Gastroesophageal sphincter (tissue), 3 donors: ENCODE results near the gene GIMAP8.

Source experiments
- EP300 ChIP-seq: sonication (generic); formaldehyde crosslinking; IDR thresholded peaks from one replicate; pipeline ENCODE4 v1.6.1; 2017; ENCODE audit warnings: antibody characterized with exemption, mild to moderate bottlenecking
- POLR2A ChIP-seq, 2 donors: fragments of 450-650 bp; IDR thresholded peaks; one replicate each; pipeline ENCODE4 v1.6.1; 2017; ENCODE audit warnings: antibody characterized with exemption in 2 of 2, mild to moderate bottlenecking in 2 of 2, moderate library complexity in 1 of 2
- POLR2AphosphoS5 ChIP-seq: sonication (generic); formaldehyde crosslinking; IDR thresholded peaks from one replicate; pipeline ENCODE4 v1.6.1; 2017; ENCODE audit warnings: antibody characterized with exemption
- TF ChIP-seq, protein P1 (sequence below), 4 experiments: fragments of 200-600 bp in 2 of 4; fragments of 450-650 bp in 2 of 4; sonication (generic) in 1 of 4; IDR thresholded peaks; one replicate each; pipeline ENCODE4 v1.5.1; 2017 to 2019; ENCODE audit warnings: antibody characterized with exemption in 4 of 4, mild to moderate bottlenecking in 2 of 4, moderate library complexity in 2 of 4

DNA sequence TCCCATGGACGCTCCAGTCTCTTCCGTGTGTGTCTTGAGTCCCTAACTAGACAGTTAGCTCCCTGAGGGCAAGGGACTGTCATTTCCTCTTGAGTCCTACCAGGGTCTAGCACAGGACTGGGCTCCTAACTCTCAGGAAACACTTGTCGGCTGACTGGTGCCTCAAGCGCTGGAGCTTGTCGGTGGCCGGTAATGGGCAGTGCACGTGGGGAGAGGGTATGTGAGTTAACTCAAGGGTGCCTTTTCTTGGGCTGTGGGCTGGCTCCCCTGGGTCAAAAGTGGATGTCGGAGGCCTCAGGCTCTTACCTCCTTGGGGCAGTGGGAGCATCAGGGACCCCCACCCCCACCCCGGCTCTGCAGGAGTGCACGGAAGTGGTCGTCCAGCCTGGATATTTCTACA, 38.4 kb upstream of the GIMAP8 start:
- TF ChIP-seq, protein P1, sequence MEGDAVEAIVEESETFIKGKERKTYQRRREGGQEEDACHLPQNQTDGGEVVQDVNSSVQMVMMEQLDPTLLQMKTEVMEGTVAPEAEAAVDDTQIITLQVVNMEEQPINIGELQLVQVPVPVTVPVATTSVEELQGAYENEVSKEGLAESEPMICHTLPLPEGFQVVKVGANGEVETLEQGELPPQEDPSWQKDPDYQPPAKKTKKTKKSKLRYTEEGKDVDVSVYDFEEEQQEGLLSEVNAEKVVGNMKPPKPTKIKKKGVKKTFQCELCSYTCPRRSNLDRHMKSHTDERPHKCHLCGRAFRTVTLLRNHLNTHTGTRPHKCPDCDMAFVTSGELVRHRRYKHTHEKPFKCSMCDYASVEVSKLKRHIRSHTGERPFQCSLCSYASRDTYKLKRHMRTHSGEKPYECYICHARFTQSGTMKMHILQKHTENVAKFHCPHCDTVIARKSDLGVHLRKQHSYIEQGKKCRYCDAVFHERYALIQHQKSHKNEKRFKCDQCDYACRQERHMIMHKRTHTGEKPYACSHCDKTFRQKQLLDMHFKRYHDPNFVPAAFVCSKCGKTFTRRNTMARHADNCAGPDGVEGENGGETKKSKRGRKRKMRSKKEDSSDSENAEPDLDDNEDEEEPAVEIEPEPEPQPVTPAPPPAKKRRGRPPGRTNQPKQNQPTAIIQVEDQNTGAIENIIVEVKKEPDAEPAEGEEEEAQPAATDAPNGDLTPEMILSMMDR (IDR thresholded peaks at IDR 0.05) = no peak
- no peak for TF ChIP-seq POLR2AphosphoS5
- no peak for TF ChIP-seq EP300
- TF ChIP-seq POLR2A (IDR thresholded peaks at IDR 0.05) = no peak
